ENCODE results near the gene TBC1D4.

TBC1D4 gene

GRCh38 chr13:75512253-75512652 lies 30.3 kb upstream of the TBC1D4 start:
- Histone ChIP-seq H3K9ac (ENCODE audit: low read length) (no peak overlapping the region), H3F3A (ENCODE audit: insufficient read depth, low read length) (no peaks in the 10 kb centered on the region), H4K20me1 (ENCODE audit: insufficient read depth, low read length) (no peaks in the 10 kb centered on the region), H3K27me3 (replicated peaks; ENCODE audit: insufficient read depth, low read length) (peaks cover 10% of the 10 kb centered on the region; the same call in 1 of the 2 replicates), H3K4me3 (ENCODE audit: low read length) (no peak overlapping the region), H3K27ac (ENCODE audit: low read length) (no peak overlapping the region), H3K79me2 (ENCODE audit: low read length) (no peaks in the 10 kb centered on the region), H3K4me1 (ENCODE audit: low read length) (peaks cover 19% of the 10 kb centered on the region), H3K36me3 (replicated peaks; ENCODE audit: insufficient read depth, low read length) (no peaks in the 10 kb centered on the region), H3K9me3 (replicated peaks; ENCODE audit: insufficient read depth, low read length) (no peaks in the 10 kb centered on the region), H3K4me2 (ENCODE audit: low read depth, low read length) (peak overlapping the region; percentile 36), H3K9me2 (replicated peaks; ENCODE audit: insufficient read depth, low read length) (no peaks in the 10 kb centered on the region), H2AFZ (ENCODE audit: low read length) (no peak overlapping the region)
- TF ChIP-seq EZH2 (optimal IDR thresholded peaks at IDR 0.05; ENCODE audit: low read depth, low read length) (no peak), CTCF (IDR thresholded peaks at IDR 0.05; ENCODE audit: low read length) (no peak)
- DNase-seq: peak; percentile 31

- peaks cover 10% of the 10 kb centered on the region; the same call in 1 of the 2 replicates for H3K27me3 ChIP-seq (replicated peaks; ENCODE audit: insufficient read depth, low read length)
- TF ChIP-seq EZH2phosphoT487 (IDR thresholded peaks at IDR 0.05; ENCODE audit: low read length): no peak
- TF ChIP-seq EZH2 (optimal IDR thresholded peaks at IDR 0.05; ENCODE audit: low read depth, low read length): no peak
- no peak for TF ChIP-seq CTCF (IDR thresholded peaks at IDR 0.05; ENCODE audit: low read length)
- no peaks in the 10 kb centered on the region for H4K20me1 ChIP-seq (ENCODE audit: insufficient read depth, low read length)
- no peak overlapping the region for H3K4me2 ChIP-seq (ENCODE audit: low read depth, low read length)
- no peaks in the 10 kb centered on the region for H3K36me3 ChIP-seq (replicated peaks; ENCODE audit: insufficient read depth, low read length)
- H3F3A ChIP-seq (ENCODE audit: insufficient read depth, low read length): no peaks in the 10 kb centered on the region
- no peaks in the 10 kb centered on the region for H3K9me3 ChIP-seq (replicated peaks; ENCODE audit: insufficient read depth, low read length)
- no peak overlapping the region for H3K9ac ChIP-seq (ENCODE audit: low read length)
- no peak overlapping the region for H3K4me3 ChIP-seq (ENCODE audit: low read length)
- H3K9me2 ChIP-seq (replicated peaks; ENCODE audit: insufficient read depth, low read length): no peaks in the 10 kb centered on the region
- no peak for DNase-seq
- H3K27ac ChIP-seq (ENCODE audit: low read length): no peak overlapping the region
- peaks cover 19% of the 10 kb centered on the region for H3K4me1 ChIP-seq (ENCODE audit: low read length)
- H2AFZ ChIP-seq (ENCODE audit: low read length): no peak overlapping the region
- H3K79me2 ChIP-seq (ENCODE audit: low read length): no peaks in the 10 kb centered on the region
These were observed 29.2 kb upstream of the TBC1D4 start for GRCh38 chr13:75511051-75511625.

GRCh38 chr13:75508002-75508548 lies 26.1 kb upstream of the TBC1D4 start:
- H4K20me1 ChIP-seq (ENCODE audit: insufficient read depth, low read length): no peaks in the 10 kb centered on the region
- no peaks in the 10 kb centered on the region for H3F3A ChIP-seq (ENCODE audit: insufficient read depth, low read length)
- no peaks in the 10 kb centered on the region for H3K9me2 ChIP-seq (replicated peaks; ENCODE audit: insufficient read depth, low read length)
- H3K27ac ChIP-seq (ENCODE audit: low read length): no peak overlapping the region
- 0 out of 2 replicates have a peak, but pooled peaks cover 7% of the 10 kb centered on the region for H3K27me3 ChIP-seq (replicated peaks; ENCODE audit: insufficient read depth, low read length)
- no peak overlapping the region for H3K9ac ChIP-seq (ENCODE audit: low read length)
- H3K4me1 ChIP-seq (ENCODE audit: low read length): peaks cover 16% of the 10 kb centered on the region
- H3K9me3 ChIP-seq (replicated peaks; ENCODE audit: insufficient read depth, low read length): no peaks in the 10 kb centered on the region
- TF ChIP-seq EZH2phosphoT487 (IDR thresholded peaks at IDR 0.05; ENCODE audit: low read length) (no peak), EZH2 (optimal IDR thresholded peaks at IDR 0.05; ENCODE audit: low read depth, low read length) (no peak), CTCF (IDR thresholded peaks at IDR 0.05; ENCODE audit: low read length) (no peak)
- no peak overlapping the region for H3K4me2 ChIP-seq (ENCODE audit: low read depth, low read length)
- DNase-seq: no peak
- H3K36me3 ChIP-seq (replicated peaks; ENCODE audit: insufficient read depth, low read length): no peaks in the 10 kb centered on the region
- H3K79me2 ChIP-seq (ENCODE audit: low read length): no peaks in the 10 kb centered on the region
- no peak overlapping the region for H3K4me3 ChIP-seq (ENCODE audit: low read length)
- H2AFZ ChIP-seq (ENCODE audit: low read length): no peak overlapping the region
